ENCODE results near the gene TEK. TPM values are rescaled to one million over a fixed set of nuclear protein-coding genes. Genes with fewer than 3 reads are reported as not detected.

TEK gene
- polyA plus RNA-seq, 1 donor (not counting 4 experiments of a cell fraction or from before 2014, with no cell fraction given) = 0.03 TPM

- TF ChIP-seq CTCF (optimal IDR thresholded peaks at IDR 0.05 in 1 of 3, IDR thresholded peaks at IDR 0.05 in 1 of 3, conservative IDR thresholded peaks at IDR 0.05 in 1 of 3; ENCODE audit: extremely low read depth in 1 of 3, insufficient read depth in 2 of 3, low read length in 3 of 3) = no peak
- TF ChIP-seq EZH2 (IDR thresholded peaks at IDR 0.05; ENCODE audit: low read length) = no peak
- dilution Hi-C loops (cut with MboI; ENCODE audit: extremely low pct_ligation_motif_present, low sequenced_read_pairs) = no loop called here
- Histone ChIP-seq H3K9me3 (ENCODE audit: control insufficient read depth, low read depth, low read length) (no peaks in the 10 kb centered on the region), H3K4me3 (ENCODE audit: control insufficient read depth in 2 of 3, extremely low read depth in 1 of 3, insufficient read depth in 2 of 3, low read depth in 1 of 3, low read length in 3 of 3) (no peak overlapping the region), H3K36me3 (ENCODE audit: control insufficient read depth in 2 of 2, extremely low read depth in 1 of 2, insufficient read depth in 2 of 2, low read length in 2 of 2) (no peaks in the 10 kb centered on the region), H3K9ac (ENCODE audit: control insufficient read depth, extremely low read depth, insufficient read depth, low read length) (no peak overlapping the region), H3K27ac (ENCODE audit: control insufficient read depth, insufficient read depth, low read length) (no peak overlapping the region), H3K9me1 (ENCODE audit: control insufficient read depth, extremely low read depth, insufficient read depth, low read length) (no peaks in the 10 kb centered on the region), H3K79me2 (ENCODE audit: control insufficient read depth, insufficient read depth, low read length) (no peaks in the 10 kb centered on the region), H2AFZ (ENCODE audit: control insufficient read depth, low read length) (no peak overlapping the region), H3K4me1 (ENCODE audit: control insufficient read depth, extremely low read depth, insufficient read depth, low read length) (no peaks in the 10 kb centered on the region), H3K4me2 (ENCODE audit: control insufficient read depth, extremely low read depth, insufficient read depth, low read depth, low read length) (no peak overlapping the region), H3K27me3 (ENCODE audit: control insufficient read depth, extremely low read depth, insufficient read depth, low read length) (no peaks in the 10 kb centered on the region), H4K20me1 (ENCODE audit: control insufficient read depth, extremely low read depth, insufficient read depth, low read length) (no peaks in the 10 kb centered on the region)
- FAIRE-seq (no peak), DNase-seq (ENCODE audit: low read depth, low spot score) (no peak)
Measured at GRCh38 chr9:27168951-27169350, 59.9 kb downstream of the TEK start.

DNA sequence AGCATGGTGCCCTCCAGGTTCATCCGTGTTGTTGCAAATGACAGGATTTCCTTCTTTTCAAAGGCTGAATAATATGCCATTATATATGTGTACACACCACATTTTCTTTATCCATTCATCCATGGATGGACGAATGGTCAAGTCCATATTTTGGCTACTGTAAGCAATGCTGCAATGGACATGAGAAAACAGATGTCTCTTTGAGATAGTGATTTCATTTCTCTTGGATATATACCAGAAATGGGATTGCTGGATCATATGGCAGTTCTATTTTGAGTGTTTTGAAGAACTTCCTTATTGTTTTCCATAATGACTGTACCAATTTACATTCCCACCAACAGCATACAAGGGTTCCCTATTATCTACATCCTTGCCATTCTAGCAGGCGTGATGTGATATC lies 67.9 kb downstream of the TEK start:
- DNase-seq (ENCODE audit: low read depth, low spot score) = no peak
- no peak for FAIRE-seq
- Histone ChIP-seq H2AFZ (ENCODE audit: control insufficient read depth, low read length) (no peak overlapping the region), H3K4me1 (ENCODE audit: control insufficient read depth, extremely low read depth, insufficient read depth, low read length) (peaks cover 23% of the 10 kb centered on the region), H3K27ac (ENCODE audit: control insufficient read depth, insufficient read depth, low read length) (no peak overlapping the region), H3K4me2 (ENCODE audit: control insufficient read depth, extremely low read depth, insufficient read depth, low read depth, low read length) (no peak overlapping the region), H3K4me3 (ENCODE audit: control insufficient read depth in 2 of 3, extremely low read depth in 1 of 3, insufficient read depth in 2 of 3, low read depth in 1 of 3, low read length in 3 of 3) (no peak overlapping the region), H3K27me3 (ENCODE audit: control insufficient read depth, extremely low read depth, insufficient read depth, low read length) (no peaks in the 10 kb centered on the region), H3K9ac (ENCODE audit: control insufficient read depth, extremely low read depth, insufficient read depth, low read length) (no peak overlapping the region), H3K9me1 (ENCODE audit: control insufficient read depth, extremely low read depth, insufficient read depth, low read length) (no peaks in the 10 kb centered on the region), H3K79me2 (ENCODE audit: control insufficient read depth, insufficient read depth, low read length) (no peaks in the 10 kb centered on the region), H3K36me3 (ENCODE audit: control insufficient read depth in 2 of 2, extremely low read depth in 1 of 2, insufficient read depth in 2 of 2, low read length in 2 of 2) (no peaks in the 10 kb centered on the region), H3K9me3 (ENCODE audit: control insufficient read depth, low read depth, low read length) (peaks cover 3% of the 10 kb centered on the region), H4K20me1 (ENCODE audit: control insufficient read depth, extremely low read depth, insufficient read depth, low read length) (no peaks in the 10 kb centered on the region)
- dilution Hi-C loops (cut with MboI; ENCODE audit: extremely low pct_ligation_motif_present, low sequenced_read_pairs) = no loop called here
- TF ChIP-seq EZH2 (IDR thresholded peaks at IDR 0.05; ENCODE audit: low read length) (no peak), CTCF (optimal IDR thresholded peaks at IDR 0.05 in 1 of 3, IDR thresholded peaks at IDR 0.05 in 1 of 3, conservative IDR thresholded peaks at IDR 0.05 in 1 of 3; ENCODE audit: extremely low read depth in 1 of 3, insufficient read depth in 2 of 3, low read length in 3 of 3) (no peak)
